Tibial artery (tissue), 4 donors: ENCODE measurements around the gene NMU.

Source experiments
- DNase-seq, 2 donors: peaks; one replicate each; pipeline ENCODE4 v3.0.0-alpha.2; 2019
- H3K27ac ChIP-seq, 2 donors: fragments of 200-600 bp; sonication (generic) in 1 of 2; 1 replicate in 1 of 2; 2 replicates in 1 of 2; pipeline ENCODE4 v1.5.1; 2018 to 2019; ENCODE audit warnings: mild to moderate bottlenecking in 1 of 2
- H3K27me3 ChIP-seq, 2 donors: fragments of 200-600 bp; sonication (generic) in 1 of 2; one replicate each; pipeline versions ENCODE4 v1.5.1 to v1.6.0; 2016 to 2019
- H3K36me3 ChIP-seq, 3 donors: fragments of 200-600 bp; sonication (generic) in 2 of 3; one replicate each; pipeline ENCODE4 v1.5.1; 2016 to 2019; ENCODE audit warnings: mild to moderate bottlenecking in 2 of 3
- H3K4me1 ChIP-seq, 4 donors: fragments of 200-600 bp; sonication (generic) in 2 of 4; 1 replicate in 3 of 4; 2 replicates in 1 of 4; pipeline ENCODE4 v1.5.1; 2016 to 2019
- H3K4me3 ChIP-seq, 2 donors: fragments of 200-600 bp; sonication (generic) in 1 of 2; 1 replicate in 1 of 2; 2 replicates in 1 of 2; pipeline ENCODE4 v1.5.1; 2018 to 2019; ENCODE audit warnings: mild to moderate bottlenecking in 2 of 2
- H3K9me3 ChIP-seq, 3 donors: fragments of 200-600 bp; sonication (generic) in 1 of 3; one replicate each; pipeline ENCODE4 v1.5.1; 2016 to 2019
- CTCF ChIP-seq, 2 experiments: fragments of 200-600 bp in 1 of 2; fragments of 450-650 bp in 1 of 2; IDR thresholded peaks; one replicate each; pipeline ENCODE4 v1.5.1; 2017 to 2019; ENCODE audit warnings: antibody characterized with exemption in 2 of 2, mild to moderate bottlenecking in 1 of 2, moderate library complexity in 1 of 2
- intact Hi-C: fragments of 100-400 bp; cut with DNase I; formaldehyde crosslinking; loops from one replicate; pipeline ENCODE4 v1.15.0; 2023; ENCODE audit warnings: low total_unique reads

NMU gene

GRCh38 chr4:55611358-55612059, 24.6 kb downstream of the NMU start:
- Histone ChIP-seq H3K4me1 (no peaks in the 10 kb centered on the region), H3K27ac (no peak overlapping the region), H3K4me3 (no peak overlapping the region), H3K9me3 (no peaks in the 10 kb centered on the region), H3K27me3 (no peaks in the 10 kb centered on the region), H3K36me3 (no peaks in the 10 kb centered on the region)
- DNase-seq, result no peak
- intact Hi-C loops, result no loop called here
- no peak for TF ChIP-seq CTCF (IDR thresholded peaks at IDR 0.05)

GRCh38 chr4:55610381-55610780, 25.7 kb downstream of the NMU start:
- no peak for DNase-seq
- no peak overlapping the region for H3K27ac ChIP-seq
- H3K4me1 ChIP-seq, result no peaks in the 10 kb centered on the region
- no peaks in the 10 kb centered on the region for H3K9me3 ChIP-seq
- no peaks in the 10 kb centered on the region for H3K36me3 ChIP-seq
- H3K27me3 ChIP-seq, result no peaks in the 10 kb centered on the region
- TF ChIP-seq CTCF (IDR thresholded peaks at IDR 0.05), result no peak
- H3K4me3 ChIP-seq, result no peak overlapping the region
- intact Hi-C loops, result no loop called here

DNA sequence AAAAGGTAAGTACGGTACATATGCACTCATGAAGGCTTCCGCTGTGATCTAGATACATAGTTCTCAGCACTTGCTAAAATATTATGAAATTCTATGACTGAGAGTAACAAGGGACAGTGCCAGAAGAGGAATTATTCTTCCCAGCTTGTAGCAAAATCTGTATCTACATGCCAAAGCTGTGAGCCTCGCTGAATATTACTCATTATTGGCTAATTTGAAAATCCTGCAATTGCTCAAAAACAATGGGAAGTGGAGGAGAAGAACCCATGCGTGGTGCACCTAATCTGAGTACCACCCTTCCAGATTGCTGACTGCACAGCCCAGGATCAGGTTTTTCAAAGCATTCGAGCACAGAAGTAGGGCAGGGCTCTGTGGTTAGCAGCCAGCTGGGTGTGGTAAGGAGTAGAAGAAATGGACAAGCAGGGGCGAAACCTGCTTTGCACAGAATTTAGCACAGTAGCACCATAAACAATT, 26.7 kb downstream of the NMU start:
- DNase-seq, result no peak
- no peak for TF ChIP-seq CTCF (IDR thresholded peaks at IDR 0.05)
- H3K9me3 ChIP-seq, result no peaks in the 10 kb centered on the region
- H3K4me3 ChIP-seq, result no peak overlapping the region
- H3K4me1 ChIP-seq, result no peaks in the 10 kb centered on the region
- H3K27ac ChIP-seq, result no peak overlapping the region
- H3K27me3 ChIP-seq, result no peaks in the 10 kb centered on the region
- intact Hi-C loops, result no loop called here
- H3K36me3 ChIP-seq, result no peaks in the 10 kb centered on the region

DNA sequence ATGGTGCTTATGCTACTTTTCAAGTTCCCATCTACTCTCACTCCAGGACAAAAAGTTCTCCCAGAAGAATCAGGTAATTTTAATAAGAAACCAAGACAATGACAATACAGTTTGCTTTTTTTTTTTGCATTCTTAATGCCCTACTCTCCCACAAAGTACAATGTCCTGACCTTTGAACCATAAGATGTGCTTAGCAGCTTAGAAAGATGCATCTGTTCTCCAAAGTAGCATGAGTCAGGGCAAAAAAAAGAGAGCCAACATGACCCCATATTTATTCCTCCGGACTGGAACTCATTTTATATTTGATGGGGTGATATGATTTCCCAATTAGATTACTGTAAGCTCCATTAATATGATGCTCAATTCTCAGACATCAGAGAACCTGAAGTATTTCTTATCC, 27.5 kb downstream of the NMU start:
- Histone ChIP-seq H3K4me1 (no peaks in the 10 kb centered on the region), H3K36me3 (no peaks in the 10 kb centered on the region), H3K9me3 (no peaks in the 10 kb centered on the region), H3K27ac (no peak overlapping the region), H3K4me3 (no peak overlapping the region), H3K27me3 (no peaks in the 10 kb centered on the region)
- DNase-seq, result no peak
- intact Hi-C loops, result no loop called here
- no peak for TF ChIP-seq CTCF (IDR thresholded peaks at IDR 0.05)

- no peak overlapping the region for H3K27ac ChIP-seq
- H3K4me1 ChIP-seq, result no peaks in the 10 kb centered on the region
- H3K36me3 ChIP-seq, result no peaks in the 10 kb centered on the region
- TF ChIP-seq CTCF (IDR thresholded peaks at IDR 0.05), result no peak
- no peak overlapping the region for H3K4me3 ChIP-seq
- no peak for DNase-seq
- H3K27me3 ChIP-seq, result no peaks in the 10 kb centered on the region
- no peaks in the 10 kb centered on the region for H3K9me3 ChIP-seq
- intact Hi-C loops, result no loop called here
Observed at GRCh38 chr4:55604996-55605395, 31.1 kb downstream of the NMU start.

- Histone ChIP-seq H3K27ac (no peak overlapping the region), H3K4me3 (no peak overlapping the region), H3K4me1 (no peaks in the 10 kb centered on the region), H3K36me3 (no peaks in the 10 kb centered on the region), H3K27me3 (no peaks in the 10 kb centered on the region), H3K9me3 (no peaks in the 10 kb centered on the region)
- intact Hi-C loops, result no loop called here
- no peak for TF ChIP-seq CTCF (IDR thresholded peaks at IDR 0.05)
- no peak for DNase-seq
Observed at GRCh38 chr4:55600640-55601039, 35.5 kb downstream of the NMU start.
